Stimulated activated CD8-positive, alpha-beta memory T cell treated with anti-CD3 and anti-CD28 coated beads, Interleukin-15, amount 100 ng/mL, for 4 hours (primary cell): ENCODE data around the gene SYNDIG1.

ENCODE experiments used
- DNase-seq, 2 donors: peaks; one replicate each; pipeline ENCODE4 v3.0.0-alpha.2; 2020; ENCODE audit warnings: low read depth in 2 of 2

SYNDIG1 gene

DNA sequence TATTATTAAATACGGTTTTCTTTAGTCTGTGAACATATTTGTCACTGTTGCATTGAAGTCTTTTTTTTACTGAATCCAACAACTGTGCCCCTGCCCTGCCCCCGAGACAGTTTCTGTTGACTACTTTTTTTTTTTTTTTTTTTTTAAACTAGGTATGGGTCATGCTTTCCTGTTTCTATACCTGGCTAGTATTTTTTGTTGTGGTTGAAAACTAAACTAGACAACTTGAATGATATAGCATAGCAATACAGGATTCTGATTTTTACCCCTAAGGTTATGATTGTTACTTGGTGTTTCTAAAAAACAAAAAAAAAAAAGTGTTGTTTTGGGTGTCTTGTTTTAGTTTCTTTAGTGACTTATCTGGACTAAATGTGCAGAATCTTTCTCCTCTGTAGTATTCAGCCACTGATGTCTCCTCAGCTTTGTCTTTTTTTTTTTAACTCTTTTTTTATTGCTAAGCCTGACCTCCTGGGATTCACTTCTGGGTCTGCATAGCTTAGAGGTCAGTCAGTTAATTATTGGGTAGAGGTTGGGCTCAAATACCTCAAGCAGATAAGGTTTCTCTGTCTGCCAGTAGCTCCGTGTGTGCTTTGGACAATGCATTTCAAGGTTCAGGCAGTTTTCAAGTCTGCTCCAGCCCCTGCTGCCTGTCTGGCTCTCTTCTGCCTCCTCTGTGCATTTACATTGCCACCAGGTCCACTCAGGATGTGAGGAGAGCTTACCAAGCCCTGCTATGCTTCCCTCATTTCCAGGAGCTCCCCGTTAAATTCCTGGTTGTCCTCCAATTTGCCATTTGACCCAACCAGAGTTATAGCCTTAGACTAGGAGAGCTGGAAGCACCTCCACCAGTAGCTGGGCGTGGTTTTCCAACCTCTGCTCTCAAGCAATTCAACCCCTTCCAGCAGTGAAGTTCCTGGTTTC is 91.4 kb downstream of the SYNDIG1 start:
- no peak for DNase-seq

DNA sequence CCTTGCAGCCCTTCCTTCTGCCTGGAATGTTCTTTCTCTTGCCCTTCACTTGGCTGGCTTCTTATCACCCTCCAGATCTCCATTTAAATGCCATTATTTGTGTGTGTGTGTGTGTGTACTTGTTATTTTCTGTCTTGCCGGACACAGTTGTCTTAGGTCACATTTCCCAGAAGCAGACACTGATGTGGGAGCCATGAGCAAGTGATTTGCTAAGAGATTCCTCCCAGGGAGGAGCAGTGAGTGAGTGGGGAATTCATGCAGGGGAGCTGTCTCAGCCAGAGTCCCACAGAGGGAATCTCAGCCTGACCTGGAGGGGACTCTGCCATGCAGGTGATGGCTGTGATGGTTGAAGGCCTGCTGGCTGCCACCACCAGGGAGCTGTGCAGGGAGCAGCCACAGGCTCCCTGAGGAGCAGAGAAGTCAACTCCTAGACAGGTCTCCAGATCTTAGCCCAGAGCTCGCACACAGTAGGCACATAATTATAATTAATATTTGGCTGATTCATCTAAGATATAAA is 96.5 kb downstream of the SYNDIG1 start:
- DNase-seq: no peak

DNA sequence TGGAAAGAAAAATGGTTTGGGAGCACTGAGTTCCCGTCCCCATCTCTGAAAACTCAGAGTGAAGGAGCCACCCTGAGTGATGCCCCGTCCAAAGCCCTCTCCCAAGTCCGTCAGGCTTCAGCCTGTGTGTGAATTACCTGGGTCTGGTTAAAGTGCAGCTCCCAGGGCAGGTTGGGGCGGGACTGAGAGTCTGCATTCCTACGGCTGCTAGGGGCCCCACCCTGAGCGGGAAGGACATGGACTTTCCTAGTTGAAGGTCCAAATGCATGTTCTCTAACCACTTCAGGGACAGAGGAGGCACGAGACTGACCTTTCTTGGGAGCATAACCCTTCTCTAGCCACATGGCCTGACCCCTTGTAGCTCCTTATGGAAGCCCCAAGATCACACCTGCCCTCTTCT is 97.2 kb downstream of the SYNDIG1 start:
- DNase-seq: no peak

DNA sequence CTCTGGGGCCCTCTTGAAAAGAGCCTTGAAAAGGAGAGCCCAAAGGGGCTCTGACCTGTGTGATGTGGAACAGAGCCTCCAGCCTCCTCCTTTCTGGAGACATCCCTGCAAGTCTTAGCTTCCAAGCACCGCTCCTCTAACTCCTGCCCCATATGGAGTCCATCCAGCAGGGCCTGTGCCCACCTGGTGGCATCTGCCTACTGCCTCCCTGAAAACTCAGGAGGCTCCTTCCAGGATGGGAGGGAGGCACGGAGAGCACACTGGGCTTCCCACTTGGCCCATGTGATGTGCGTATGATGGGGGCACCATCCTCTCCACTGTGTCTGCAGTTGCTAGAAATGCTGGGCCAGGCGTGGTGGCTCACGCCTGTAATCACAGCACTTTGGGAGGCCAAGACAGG is 98.1 kb downstream of the SYNDIG1 start:
- no peak for DNase-seq

DNA sequence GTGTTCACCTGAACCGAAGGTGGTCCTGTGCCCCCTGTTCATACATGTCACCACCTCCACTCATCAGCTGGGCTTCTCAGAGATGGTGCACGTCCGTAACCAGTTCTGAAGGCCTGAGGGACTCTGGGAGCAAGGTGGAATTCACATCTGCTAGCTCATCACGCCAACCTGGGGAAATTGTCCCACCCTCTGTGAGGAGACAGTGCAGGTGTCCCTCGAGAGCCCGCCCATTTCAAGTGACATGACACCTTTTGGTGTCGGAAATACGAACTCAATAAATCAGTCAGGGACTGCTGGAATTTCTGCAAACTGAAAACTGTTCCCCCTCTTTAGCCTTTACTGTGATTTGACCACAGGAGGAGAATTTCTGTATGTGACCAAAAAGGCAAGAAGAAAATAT is 99.4 kb downstream of the SYNDIG1 start:
- DNase-seq: no peak

DNA sequence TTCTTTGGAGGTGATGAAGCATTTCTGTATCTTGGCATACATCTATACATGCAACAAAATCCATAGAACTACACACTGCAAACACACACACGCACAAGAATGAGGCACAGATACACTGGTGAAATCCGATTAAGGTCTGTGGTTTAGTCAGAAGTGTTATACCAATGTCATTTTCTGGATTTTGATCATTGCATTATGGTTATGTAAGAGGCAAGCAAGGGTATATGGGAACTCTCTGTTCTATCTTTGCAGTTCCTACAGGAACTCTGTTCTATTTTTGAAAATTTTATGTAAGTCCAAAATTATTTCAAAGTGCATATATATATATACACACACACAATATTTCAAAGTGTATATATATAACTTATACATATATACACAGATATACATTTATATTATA is 101.7 kb downstream of the SYNDIG1 start:
- no peak for DNase-seq

DNA sequence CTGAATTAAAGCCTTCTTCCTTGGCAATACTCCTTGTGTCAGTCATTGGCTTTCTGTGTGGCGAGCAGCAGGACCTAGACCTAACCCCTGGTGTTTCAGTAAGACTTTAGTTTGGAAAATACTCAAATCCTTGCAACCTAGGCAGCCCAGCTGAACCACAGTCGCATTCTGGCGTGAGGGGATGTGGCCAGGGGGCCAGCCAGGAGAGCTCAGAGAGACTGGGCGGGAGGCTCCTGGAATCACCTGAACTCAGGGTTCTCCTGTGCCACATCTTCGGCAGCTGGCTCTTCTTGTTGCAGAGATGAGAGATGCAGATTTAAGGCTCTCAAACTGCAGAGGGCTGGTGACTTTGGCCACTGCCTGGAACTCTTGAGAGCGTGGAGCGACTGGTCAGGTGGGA is 102.7 kb downstream of the SYNDIG1 start:
- no peak for DNase-seq

DNA sequence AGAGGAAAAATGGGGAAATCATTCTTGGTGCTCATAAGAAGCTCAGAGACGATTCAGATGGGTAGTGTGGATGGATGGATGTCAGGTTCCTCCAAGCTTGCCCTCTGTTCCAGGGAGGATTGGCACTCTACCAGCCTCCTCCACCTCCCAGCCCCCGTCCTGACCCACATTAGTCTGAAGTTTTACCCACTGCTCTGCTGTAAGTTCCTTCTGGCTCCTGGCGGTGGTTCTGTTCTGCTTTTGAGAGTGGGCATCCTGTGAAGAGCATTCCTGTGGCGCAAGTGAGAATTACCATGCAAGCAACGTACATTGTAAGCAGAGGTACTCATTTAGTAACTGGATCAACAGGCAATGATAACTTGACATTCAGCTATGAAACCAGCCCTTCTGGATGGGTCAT is 103.4 kb downstream of the SYNDIG1 start:
- DNase-seq: no peak

DNA sequence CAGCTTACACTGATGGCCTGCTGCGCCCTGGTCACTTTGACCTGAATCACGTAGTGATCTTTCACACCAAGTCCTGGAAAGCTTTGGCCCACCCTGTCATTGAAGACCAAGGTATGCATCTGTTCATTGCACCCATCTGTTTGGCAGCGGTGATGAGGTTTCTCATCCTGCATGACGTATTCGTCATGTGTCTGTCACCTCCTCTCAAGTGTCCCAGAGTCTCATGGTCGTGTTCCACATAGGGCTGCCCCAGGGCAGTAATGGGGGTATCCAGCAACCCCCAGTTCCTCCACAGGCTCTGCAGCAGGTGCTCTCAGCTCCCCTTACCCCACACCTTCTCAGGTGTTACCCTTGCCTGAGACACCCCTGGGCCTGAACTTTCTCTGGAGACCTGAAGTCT is 104.1 kb downstream of the SYNDIG1 start:
- DNase-seq: no peak

DNA sequence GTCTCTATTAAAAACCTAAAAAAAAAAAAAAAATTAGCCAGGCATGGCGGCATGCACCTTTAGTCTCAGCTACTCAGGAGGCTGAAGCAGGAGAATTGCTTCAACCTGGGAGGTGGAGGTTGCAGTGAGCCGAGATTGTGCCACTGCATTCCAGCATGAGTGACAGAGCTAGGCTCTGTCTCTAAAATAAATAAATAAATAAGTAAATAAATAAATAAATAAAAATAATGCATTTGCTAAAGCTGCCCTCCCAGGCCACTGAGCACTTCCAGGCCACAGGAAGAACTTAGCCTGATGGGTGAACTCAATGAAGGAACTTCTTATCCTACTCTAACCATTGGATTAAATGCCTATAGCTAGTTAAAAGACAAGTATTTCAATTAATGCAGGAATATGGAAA is 104.9 kb downstream of the SYNDIG1 start:
- no peak for DNase-seq

DNA sequence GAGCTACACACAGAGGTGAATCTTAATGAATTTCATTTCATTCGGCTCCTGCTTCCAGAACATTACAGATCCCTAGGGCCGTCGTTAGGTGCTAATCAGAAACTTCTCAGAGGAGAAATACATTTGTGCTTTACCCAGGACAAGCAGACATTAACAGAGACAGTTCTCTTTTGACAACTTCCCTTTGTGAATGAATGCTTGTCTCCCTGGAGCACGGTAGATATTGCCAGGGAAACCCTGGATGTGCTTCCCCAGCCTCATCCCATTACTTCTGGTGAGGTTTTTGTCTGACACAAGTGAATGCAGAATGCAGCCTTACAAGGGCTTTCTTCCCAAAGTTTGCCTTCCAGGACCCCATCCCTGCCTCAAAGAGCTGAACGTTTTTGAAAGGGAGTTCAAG is 105.4 kb downstream of the SYNDIG1 start:
- DNase-seq: no peak

DNA sequence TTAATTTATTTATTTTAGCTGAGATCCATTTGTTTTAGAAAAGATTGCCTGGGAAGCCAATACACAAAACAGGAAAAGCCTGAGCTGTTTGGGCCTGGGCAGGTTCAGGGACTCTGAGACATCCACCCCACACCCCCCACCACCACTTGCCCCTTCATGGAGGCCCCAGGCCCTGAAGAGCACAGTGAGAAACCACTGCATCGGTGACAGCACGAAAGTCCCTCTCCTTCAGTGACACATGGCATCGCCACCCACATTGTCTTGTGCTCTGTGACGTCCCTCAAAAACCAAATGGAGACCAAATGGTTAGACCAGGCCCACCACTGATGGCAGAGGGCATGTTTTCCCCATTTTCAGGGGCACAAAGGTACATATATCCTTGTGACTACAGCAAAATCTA is 106.4 kb downstream of the SYNDIG1 start:
- DNase-seq: no peak

DNA sequence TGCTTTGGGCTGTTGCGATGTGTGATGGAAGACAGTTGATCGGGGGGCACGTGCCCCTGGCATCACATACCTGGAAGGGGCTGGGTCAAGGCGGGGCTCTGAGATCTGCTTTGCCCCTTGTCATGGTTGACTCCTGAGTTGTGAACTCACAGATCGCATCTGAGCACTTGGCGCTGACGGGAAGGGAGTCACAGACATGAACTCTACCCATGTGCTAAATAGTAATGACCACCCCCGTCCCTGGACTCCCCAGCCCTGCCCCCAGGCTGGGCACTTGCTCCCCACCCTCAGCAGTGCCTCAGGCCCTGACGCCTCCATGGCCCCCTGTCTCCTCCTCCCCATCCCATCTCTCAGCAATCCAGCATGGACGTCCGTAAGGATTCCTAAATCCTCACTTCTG is 107.0 kb downstream of the SYNDIG1 start:
- no peak for DNase-seq

DNA sequence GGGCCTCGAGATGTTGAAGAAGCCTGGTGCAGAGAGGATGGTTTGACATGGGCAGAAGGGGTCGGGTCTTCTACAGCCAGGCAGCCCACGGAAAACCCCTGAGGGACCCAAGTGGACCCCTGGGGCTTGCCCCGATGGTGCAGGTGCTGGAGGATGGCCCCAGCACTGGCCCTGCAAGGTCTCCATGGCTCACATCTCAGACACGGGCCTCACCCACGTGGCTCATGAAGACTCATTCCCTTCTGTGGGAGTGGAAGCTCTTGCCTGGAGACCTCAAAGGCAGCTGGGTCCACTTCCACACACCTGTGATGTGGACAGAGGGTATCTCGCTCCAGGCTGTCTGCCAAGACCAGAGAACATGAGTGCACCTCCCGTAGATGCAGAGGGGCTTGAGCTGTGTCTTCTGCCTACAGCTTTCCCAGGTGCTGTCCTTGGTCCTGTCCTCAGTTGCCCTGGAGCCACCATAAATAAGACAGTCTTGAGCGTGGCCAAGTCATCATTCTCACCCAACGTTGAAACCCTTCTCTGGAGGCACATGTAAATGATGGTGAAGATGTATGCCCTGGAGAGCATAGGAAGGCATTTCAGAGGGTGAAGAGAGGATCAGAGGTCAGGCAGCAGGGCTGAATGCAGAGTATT is 108.0 kb downstream of the SYNDIG1 start:
- DNase-seq: no peak

DNA sequence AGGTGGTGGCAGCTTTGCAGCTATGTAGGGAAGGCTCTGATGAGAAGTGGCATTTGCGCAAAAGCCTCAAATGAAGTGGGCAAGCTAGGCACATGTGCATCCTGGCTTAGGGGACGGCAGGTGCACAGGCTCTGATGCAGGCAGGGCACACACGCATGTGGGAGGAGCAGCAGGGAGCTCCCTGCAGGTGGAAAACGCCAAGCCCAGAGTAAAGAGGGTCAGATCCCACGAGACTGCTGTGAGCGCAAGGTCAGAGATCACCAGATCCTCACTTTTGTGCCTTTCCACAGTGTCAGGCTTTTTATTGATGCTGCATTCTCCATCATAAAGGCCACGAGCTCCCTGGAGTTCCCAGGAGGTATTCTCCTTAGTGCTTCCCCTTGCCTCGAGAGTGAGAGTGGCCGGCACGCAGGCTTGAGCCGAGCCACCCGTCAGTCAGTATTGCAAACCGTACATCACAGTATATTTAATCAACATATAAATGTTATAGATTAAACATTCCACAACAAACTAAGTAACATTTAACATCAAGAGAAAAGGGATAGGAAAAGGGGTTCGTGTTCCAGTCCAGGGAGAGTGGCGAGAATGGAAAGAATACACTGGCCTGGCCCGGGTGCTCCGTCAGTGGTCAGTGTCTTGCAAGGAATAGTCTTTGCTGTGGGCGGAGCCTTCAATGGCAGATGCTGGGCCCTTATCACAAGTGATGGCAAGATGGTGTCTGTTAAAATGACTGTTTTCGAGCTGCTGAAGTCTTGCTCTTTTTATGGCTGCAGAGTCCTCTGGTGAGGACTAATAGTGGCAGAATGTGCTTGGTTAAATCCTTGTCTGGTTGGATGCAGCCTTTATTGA is 109.4 kb downstream of the SYNDIG1 start:
- DNase-seq: no peak

DNA sequence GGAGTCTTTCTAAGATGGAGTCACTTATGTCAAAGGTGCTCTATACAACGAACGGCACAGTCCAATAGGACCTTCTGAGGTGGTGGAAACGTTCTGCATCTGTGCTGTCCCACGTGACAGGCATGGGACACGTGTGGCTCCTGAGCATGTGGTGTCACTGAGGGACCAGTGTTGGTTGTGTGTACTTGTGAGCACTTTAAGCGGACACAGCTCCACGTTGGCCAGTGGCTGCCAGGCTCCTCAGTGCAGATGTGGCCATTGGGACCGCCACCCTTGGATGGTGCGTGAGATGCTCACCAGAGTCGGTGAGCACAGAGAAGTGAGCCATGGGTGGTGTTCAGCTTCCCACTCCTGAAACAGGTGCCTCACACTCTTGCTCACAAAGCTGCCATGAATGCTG is 110.0 kb downstream of the SYNDIG1 start:
- no peak for DNase-seq

DNA sequence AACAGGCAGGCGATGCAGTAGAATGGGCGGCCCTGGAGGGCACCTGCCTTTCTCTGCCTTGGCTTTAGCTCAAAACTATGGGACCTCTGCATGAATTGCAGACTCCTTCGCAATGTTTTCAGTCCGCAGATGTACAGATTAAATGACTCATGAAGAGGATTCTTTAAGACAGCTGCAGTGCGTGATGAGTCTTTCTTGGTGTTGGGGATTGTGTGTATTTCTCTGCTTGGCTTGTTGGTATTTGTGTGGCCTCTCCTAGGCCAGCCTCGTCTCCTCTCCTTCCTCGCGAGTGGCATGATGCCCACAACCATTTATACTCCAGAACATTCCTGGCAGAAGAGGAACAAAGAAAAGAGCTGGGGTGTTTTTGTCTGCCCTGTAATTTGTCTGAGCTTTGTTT is 110.6 kb downstream of the SYNDIG1 start:
- no peak for DNase-seq

DNA sequence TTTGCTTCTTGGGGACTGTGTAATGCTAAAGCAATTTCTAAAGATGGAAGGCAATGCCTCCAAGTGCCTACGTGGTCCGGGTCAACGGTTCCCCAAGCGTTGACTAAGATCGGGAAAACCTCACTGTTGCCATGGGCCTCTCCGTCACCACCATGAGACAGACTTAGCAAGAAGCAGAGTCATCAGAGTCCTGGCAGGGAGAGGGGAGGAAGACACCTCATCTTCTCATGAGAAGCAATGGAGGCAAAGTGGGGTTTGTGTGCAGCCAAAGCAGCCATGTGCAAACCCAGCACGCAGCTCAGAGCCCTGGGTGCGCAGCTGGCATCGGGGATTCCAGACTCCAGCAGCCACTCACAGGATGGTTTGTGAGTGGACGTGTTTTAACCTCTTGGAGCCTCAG is 111.4 kb downstream of the SYNDIG1 start:
- DNase-seq: no peak

DNA sequence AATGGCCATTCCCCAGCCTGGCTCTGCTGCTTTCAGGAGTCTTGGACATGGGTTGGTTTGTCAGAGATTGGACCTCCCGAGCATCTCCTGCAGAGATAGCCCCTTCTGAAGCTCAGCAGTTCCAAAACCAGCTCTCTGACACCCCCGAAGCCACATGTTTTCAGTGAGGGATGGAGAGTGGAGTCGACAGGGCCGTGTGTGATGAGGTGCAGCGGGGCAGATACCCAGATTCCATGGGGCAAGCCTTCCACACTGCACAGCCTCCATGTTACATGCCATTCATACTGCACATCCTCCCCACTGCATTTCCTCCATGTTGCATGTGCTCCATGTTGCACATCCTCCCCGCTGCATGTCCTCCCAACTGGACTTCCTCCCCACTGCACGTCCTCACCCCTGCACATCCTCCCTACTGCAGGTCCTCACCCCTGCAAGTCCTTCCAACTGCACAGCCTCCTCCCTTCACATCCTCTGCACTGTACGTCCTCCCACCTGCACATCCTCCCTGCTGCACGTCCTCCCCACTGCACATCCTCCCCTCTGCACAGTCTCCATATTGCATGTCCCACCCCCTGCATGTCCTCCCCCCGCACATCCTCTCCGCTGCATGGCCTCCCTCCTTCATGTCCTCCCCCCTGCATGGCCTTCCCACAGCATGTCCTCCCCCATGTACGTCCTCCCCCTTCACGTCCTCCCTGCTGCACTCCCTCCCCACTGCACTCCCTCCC is 112.2 kb downstream of the SYNDIG1 start:
- no peak for DNase-seq

DNA sequence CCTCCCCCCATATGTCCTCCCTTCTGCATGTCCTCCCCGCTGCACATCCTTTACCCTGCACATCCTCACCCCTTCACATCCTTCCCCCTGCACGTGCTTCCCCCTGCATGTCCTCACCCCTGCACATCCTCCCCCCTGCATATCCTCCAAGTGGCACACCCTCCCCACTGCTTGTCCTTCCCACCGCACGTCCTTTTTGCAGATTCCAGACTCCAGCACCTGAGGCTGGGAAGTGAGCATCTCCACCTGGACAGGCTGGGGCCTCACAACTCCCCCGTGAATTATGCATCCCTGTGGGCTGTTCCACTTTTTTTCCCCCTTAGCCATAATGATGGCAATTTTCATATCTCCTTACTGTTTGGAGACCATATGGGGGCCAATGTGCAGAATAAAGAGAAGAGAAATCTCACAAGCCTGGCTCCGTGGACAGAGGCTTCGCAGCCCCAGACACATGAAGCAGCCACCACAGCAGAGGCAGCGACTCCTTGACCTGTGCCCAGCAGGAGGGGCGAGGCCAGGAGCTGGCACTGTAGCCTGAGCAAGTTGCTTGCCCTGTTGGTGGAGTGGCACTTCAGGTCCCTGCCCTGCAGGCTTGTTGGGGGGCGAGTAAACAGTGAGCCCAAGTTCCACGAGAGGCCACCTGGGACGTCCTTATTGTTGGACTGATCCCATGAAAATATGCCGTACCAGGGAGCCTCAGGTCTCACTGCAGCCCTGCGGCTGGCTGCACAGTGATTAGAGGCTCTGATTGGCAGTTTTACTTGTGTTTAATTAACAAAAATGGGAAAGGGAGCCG is 113.1 kb downstream of the SYNDIG1 start:
- no peak for DNase-seq
